Osteocyte (in vitro differentiated cells): ENCODE measurements around the gene KRT35. TPM values are rescaled to one million over a fixed set of nuclear protein-coding genes. Genes with fewer than 3 reads are reported as not detected.

Experiments used
- DNase-seq: peaks from one replicate; pipeline ENCODE4 v3.0.0; 2021; ENCODE audit warnings: mixed read lengths; ENCODE audit not compliant: unreplicated experiment; ENCODE audit errors: extremely low spot score
- H3K27ac Mint-ChIP-seq: one replicate; pipeline ENCODE4 v1.8.0; 2021; ENCODE audit warnings: mild to moderate bottlenecking, mixed read lengths; ENCODE audit not compliant: unreplicated experiment
- H3K27me3 Mint-ChIP-seq: one replicate; pipeline ENCODE4 v1.8.0; 2021; ENCODE audit warnings: mixed read lengths; ENCODE audit not compliant: unreplicated experiment
- H3K36me3 Mint-ChIP-seq: one replicate; pipeline ENCODE4 v1.8.0; 2021; ENCODE audit warnings: mixed read lengths; ENCODE audit not compliant: unreplicated experiment
- H3K4me1 Mint-ChIP-seq: one replicate; pipeline ENCODE4 v1.8.0; 2021; ENCODE audit warnings: mixed read lengths; ENCODE audit not compliant: unreplicated experiment
- H3K4me3 Mint-ChIP-seq: one replicate; pipeline ENCODE4 v1.8.0; 2021; ENCODE audit warnings: mild to moderate bottlenecking, moderate library complexity, mixed read lengths; ENCODE audit not compliant: unreplicated experiment
- H3K9me3 Mint-ChIP-seq: one replicate; pipeline ENCODE4 v1.8.0; 2021; ENCODE audit warnings: mixed read lengths; ENCODE audit not compliant: unreplicated experiment
- CTCF ChIP-seq: fragments of 200-600 bp; sonication (generic); IDR thresholded peaks from 2 replicates; pipeline ENCODE4 v1.5.0; 2021; ENCODE audit warnings: antibody characterized with exemption, mild to moderate bottlenecking, moderate library complexity
- total RNA-seq: library from RNA; stranded (reverse); gene quantifications from 2 replicates; pipeline ENCODE4 v1.2.1, GENCODE V29; 2021

The KRT35 gene
- total RNA-seq, 1 donor from 2014 or later = not detected

DNA sequence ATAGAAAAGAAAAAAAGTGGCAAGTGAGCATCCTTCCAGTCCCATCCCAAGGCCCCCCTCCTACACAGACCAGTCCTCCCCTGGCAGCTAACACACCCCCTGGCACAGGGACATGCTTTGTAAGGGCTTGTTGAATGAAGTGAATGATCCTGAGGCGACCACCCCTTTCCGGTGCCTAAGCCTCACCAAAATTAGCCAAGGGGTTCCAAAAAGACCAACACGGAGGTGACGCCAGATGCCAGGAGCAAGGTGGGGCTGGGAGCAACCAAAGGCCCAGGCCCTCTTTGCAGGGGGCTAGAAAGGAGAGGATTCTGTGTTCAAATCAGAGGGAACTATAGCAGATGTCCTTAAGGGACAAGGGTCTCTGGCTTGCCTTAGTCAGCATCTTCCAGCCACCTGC, 5.5 kb downstream of the KRT35 start:
- Mint-ChIP-seq H3K36me3 (no peaks in the 10 kb centered on the region), H3K27me3 (peaks cover 16% of the 10 kb centered on the region), H3K4me1 (no peaks in the 10 kb centered on the region), H3K9me3 (peaks cover 10% of the 10 kb centered on the region), H3K4me3 (no peak overlapping the region), H3K27ac (no peak overlapping the region)
- DNase-seq = no peak
- TF ChIP-seq CTCF = no peak

DNA sequence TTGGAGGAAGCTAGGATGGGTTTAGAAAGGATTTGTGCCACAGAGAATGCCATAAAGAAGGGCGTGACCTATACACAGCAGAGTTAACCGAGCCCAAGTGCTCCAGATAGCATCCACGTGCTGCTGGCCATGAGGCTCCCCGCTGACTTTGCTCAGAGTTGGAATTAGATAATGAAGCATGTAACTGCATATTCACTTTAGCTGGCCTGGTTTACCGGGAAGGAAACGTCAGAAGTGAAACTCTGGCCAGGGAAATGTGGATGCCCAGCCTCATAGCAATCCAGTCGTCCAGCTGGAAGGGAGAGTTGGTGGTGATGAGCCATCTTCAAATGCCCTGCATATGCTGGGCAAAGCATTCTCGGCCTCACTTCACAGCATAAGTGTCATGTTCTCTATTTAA, 6.1 kb downstream of the KRT35 start:
- Mint-ChIP-seq H3K27me3 (peaks cover 16% of the 10 kb centered on the region), H3K27ac (no peak overlapping the region), H3K4me1 (no peaks in the 10 kb centered on the region), H3K36me3 (no peaks in the 10 kb centered on the region), H3K9me3 (peaks cover 10% of the 10 kb centered on the region), H3K4me3 (no peak overlapping the region)
- no peak for TF ChIP-seq CTCF
- no peak for DNase-seq

DNA sequence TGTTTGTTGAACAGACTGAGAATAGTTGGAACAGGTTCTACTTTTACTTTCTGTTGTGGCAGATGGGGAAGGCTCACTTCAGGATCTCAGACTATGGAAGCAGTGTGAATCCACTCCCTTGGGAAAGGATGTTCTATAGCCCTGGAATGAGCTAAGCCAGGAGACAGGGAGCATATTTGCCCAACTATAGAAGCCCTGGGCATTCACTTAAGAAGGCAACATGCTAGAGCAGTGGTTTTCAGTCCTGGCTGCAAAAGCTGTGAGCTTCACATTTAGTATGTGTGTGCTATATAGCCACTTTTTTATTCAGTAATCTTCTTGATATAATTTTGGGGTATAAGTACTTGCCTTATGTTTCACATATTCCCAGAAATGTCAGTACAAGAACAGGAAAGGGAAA, 12.6 kb downstream of the KRT35 start:
- TF ChIP-seq CTCF = no peak
- Mint-ChIP-seq H3K4me1 (peaks cover 8% of the 10 kb centered on the region), H3K4me3 (no peak overlapping the region), H3K9me3 (peaks cover 20% of the 10 kb centered on the region), H3K36me3 (no peaks in the 10 kb centered on the region), H3K27me3 (peaks cover 21% of the 10 kb centered on the region), H3K27ac (no peak overlapping the region)
- DNase-seq = no peak

GRCh38 chr17:41467561-41467960, 13.4 kb downstream of the KRT35 start:
- H3K4me1 Mint-ChIP-seq = peaks cover 8% of the 10 kb centered on the region
- no peak overlapping the region for H3K27ac Mint-ChIP-seq
- DNase-seq = no peak
- peaks cover 20% of the 10 kb centered on the region for H3K9me3 Mint-ChIP-seq
- TF ChIP-seq CTCF = no peak
- H3K27me3 Mint-ChIP-seq = peaks cover 21% of the 10 kb centered on the region
- no peak overlapping the region for H3K4me3 Mint-ChIP-seq
- H3K36me3 Mint-ChIP-seq = no peaks in the 10 kb centered on the region

- Mint-ChIP-seq H3K27ac (no peak within 1 kb of the TSS), H3K36me3 (no peaks in the 10 kb centered on the region), H3K9me3 (peaks cover 19% of the 10 kb centered on the region), H3K4me1 (peaks cover 8% of the 10 kb centered on the region), H3K27me3 (peaks cover 18% of the 10 kb centered on the region), H3K4me3 (no peak within 1 kb of the TSS)
- DNase-seq = no peak
- no peak for TF ChIP-seq CTCF
These were observed 14.0 kb downstream of the KRT35 start, which contains the start of gene KRT32 for GRCh38 chr17:41466988-41467387. KRT32 (minus strand) TSS chr17:41467386; CDS start chr17:41467325, 61 bp downstream.
